Neuronal stem cell (in vitro differentiated cells): ENCODE data around the gene PATJ.
"Not testable (repeated sequence)": the region's sequence is repeated elsewhere in the genome, so short reads cannot be mapped to it uniquely, and the experiment has no call there.

Source experiments
- DNase-seq: peaks from one replicate; pipeline ENCODE4 v3.0.0-alpha.2; 2013; ENCODE audit warnings: low spot score
- H2AFZ ChIP-seq: one replicate; pipeline ENCODE4 v1.6.1; 2013; ENCODE audit warnings: mild to moderate bottlenecking, low read length, inconsistent platforms
- H2AK5ac ChIP-seq: 2 replicates; pipeline ENCODE4 v1.6.1; 2013; ENCODE audit warnings: low read depth, mild to moderate bottlenecking, inconsistent platforms, low read length, moderate library complexity, mixed read lengths
- H2BK120ac ChIP-seq: 2 replicates; pipeline ENCODE4 v1.6.1; 2013; ENCODE audit warnings: low read depth, mild to moderate bottlenecking, inconsistent platforms, low read length, moderate library complexity, mixed read lengths
- H2BK12ac ChIP-seq: one replicate; pipeline ENCODE4 v1.6.1; 2013; ENCODE audit warnings: low read length, inconsistent platforms
- H2BK15ac ChIP-seq: 2 replicates; pipeline ENCODE4 v1.6.1; 2013; ENCODE audit warnings: mild to moderate bottlenecking, low read length, inconsistent platforms, mixed read lengths
- H2BK5ac ChIP-seq: one replicate; pipeline ENCODE4 v1.6.1; 2013; ENCODE audit warnings: inconsistent platforms, mild to moderate bottlenecking, low read length, moderate library complexity
- H3K14ac ChIP-seq: one replicate; pipeline ENCODE4 v1.6.1; 2013; ENCODE audit warnings: low read length, inconsistent platforms
- H3K18ac ChIP-seq: 2 replicates; pipeline ENCODE4 v1.6.1; 2013; ENCODE audit warnings: low read length, inconsistent platforms
- H3K23ac ChIP-seq: 2 replicates; pipeline ENCODE4 v1.6.1; 2013; ENCODE audit warnings: low read depth, mild to moderate bottlenecking, mixed read lengths, low read length, inconsistent platforms; ENCODE audit not compliant: poor library complexity
- H3K27ac ChIP-seq: replicated peaks from 3 replicates; pipeline ENCODE4 v1.5.1; 2013; ENCODE audit warnings: low read length, inconsistent platforms
- H3K27me3 ChIP-seq, 3 experiments: 2 replicates each; pipeline ENCODE4 v1.6.1; 2013; ENCODE audit warnings: low read length in 3 of 3, mild to moderate bottlenecking in 2 of 3, inconsistent platforms in 1 of 3, low read depth in 1 of 3, mixed read lengths in 1 of 3, moderate library complexity in 1 of 3; ENCODE audit not compliant: control insufficient read depth in 3 of 3, insufficient read depth in 3 of 3
- H3K36me3 ChIP-seq, 2 donors: replicated peaks in 1 of 2; 2 replicates each; pipeline ENCODE4 v1.6.1; 2013; ENCODE audit warnings: low read length in 2 of 2; ENCODE audit not compliant: control insufficient read depth in 2 of 2, insufficient read depth in 2 of 2
- H3K4ac ChIP-seq: 2 replicates; pipeline ENCODE4 v1.6.1; 2013; ENCODE audit warnings: inconsistent platforms, mild to moderate bottlenecking, low read length, moderate library complexity
- H3K4me1 ChIP-seq, 2 donors: 1 replicate in 1 of 2; 2 replicates in 1 of 2; pipeline ENCODE4 v1.6.1; 2013; ENCODE audit warnings: low read length in 2 of 2, low read depth in 1 of 2; ENCODE audit not compliant: control insufficient read depth in 2 of 2, insufficient read depth in 1 of 2
- H3K4me2 ChIP-seq: one replicate; pipeline ENCODE4 v1.6.1; 2013; ENCODE audit warnings: mild to moderate bottlenecking, low read length, inconsistent platforms; ENCODE audit not compliant: insufficient read depth, poor library complexity, severe bottlenecking
- H3K4me3 ChIP-seq, 2 donors: 2 replicates each; pipeline ENCODE4 v1.5.1; 2013; ENCODE audit warnings: low read length in 2 of 2, mild to moderate bottlenecking in 2 of 2, inconsistent platforms in 1 of 2, moderate library complexity in 1 of 2
- H3K79me1 ChIP-seq: one replicate; pipeline ENCODE4 v1.6.1; 2013; ENCODE audit warnings: low read depth, mild to moderate bottlenecking, inconsistent platforms, low read length, moderate library complexity
- H3K9ac ChIP-seq: one replicate; pipeline ENCODE4 v1.6.1; 2013; ENCODE audit warnings: mild to moderate bottlenecking, low read depth, low read length, inconsistent platforms; ENCODE audit not compliant: poor library complexity
- H3K9me3 ChIP-seq, 2 donors: replicated peaks in 1 of 2; 2 replicates each; pipeline versions ENCODE3 to v1.6.1; 2013; ENCODE audit warnings: low read length in 2 of 2, mild to moderate bottlenecking in 2 of 2, inconsistent platforms in 1 of 2, low read depth in 1 of 2, mixed read lengths in 1 of 2, moderate library complexity in 1 of 2; ENCODE audit not compliant: control insufficient read depth in 2 of 2, insufficient read depth in 1 of 2
- H4K8ac ChIP-seq: one replicate; pipeline ENCODE4 v1.6.1; 2013; ENCODE audit warnings: low read depth, mild to moderate bottlenecking, inconsistent platforms, low read length, moderate library complexity
- H4K91ac ChIP-seq: one replicate; pipeline ENCODE4 v1.6.1; 2013; ENCODE audit warnings: low read length, low read depth, mild to moderate bottlenecking, inconsistent platforms; ENCODE audit not compliant: poor library complexity
- WGBS, 2 donors: extraction: QIAGEN DNeasy Blood & Tissue Kit; methylation state at CpG; one replicate each; pipeline ENCODE4 v1.1.7; 2013; ENCODE audit warnings: missing lambda C conversion rate in 2 of 2, mixed read lengths in 1 of 2; ENCODE audit not compliant: insufficient read length in 2 of 2, insufficient replicate concordance in 1 of 2; ENCODE audit errors: extremely low coverage in 2 of 2; 5-methylcytosine and 5-hydroxymethylcytosine counted together

Gene PATJ

GRCh38 chr1:61797045-61797755 lies 54.9 kb downstream of the PATJ start:
- WGBS, 2 donors, result no CpG with 5 or more reads among the region's 10 CpGs

DNA sequence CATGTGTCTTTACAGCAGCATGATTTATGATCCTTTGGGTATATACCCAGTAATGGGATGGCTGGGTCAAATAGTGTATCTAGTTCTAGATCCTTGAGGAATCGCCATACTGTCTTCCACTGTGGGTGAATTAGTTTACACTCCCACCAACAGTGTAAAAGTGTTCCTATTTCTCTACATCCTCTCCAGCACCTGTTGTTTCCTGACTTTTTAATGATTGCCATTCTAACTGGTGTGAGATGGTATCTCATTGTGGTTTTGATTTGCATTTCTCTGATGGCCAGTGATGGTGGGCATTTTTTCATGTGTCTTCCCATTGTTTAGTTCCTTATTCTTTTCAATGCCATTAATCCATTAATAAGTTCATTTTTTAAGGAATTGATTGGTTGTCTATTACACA lies 58.8 kb downstream of the PATJ start:
- not testable (repeated sequence) for H4K91ac ChIP-seq, H3K9ac ChIP-seq, H3K4me3 ChIP-seq, H3K4me1 ChIP-seq, H3K14ac ChIP-seq, H3K27me3 ChIP-seq, H3K27ac ChIP-seq, H3K18ac ChIP-seq, H3K79me1 ChIP-seq, H3K4me2 ChIP-seq, H2BK120ac ChIP-seq, H2BK12ac ChIP-seq, H2BK15ac ChIP-seq, H2AFZ ChIP-seq, H2BK5ac ChIP-seq, H3K9me3 ChIP-seq, H3K23ac ChIP-seq, DNase-seq, H3K36me3 ChIP-seq, H2AK5ac ChIP-seq, H3K4ac ChIP-seq, H4K8ac ChIP-seq
- no CpG with 5 or more reads among the region's 1 CpG for WGBS, 2 donors

More at GRCh38 chr1:61797045-61797755, 54.9 kb downstream of the PATJ start:
- no peak for DNase-seq
- H4K8ac ChIP-seq, result no peak overlapping the region
- H3K4ac ChIP-seq, result no peak overlapping the region
- H3K4me2 ChIP-seq, result no peak overlapping the region
- H2BK15ac ChIP-seq, result no peak overlapping the region
- H2BK12ac ChIP-seq, result no peak overlapping the region
- H2BK5ac ChIP-seq, result no peak overlapping the region
- no peak overlapping the region for H3K27ac ChIP-seq
- H3K4me1 ChIP-seq, result no peaks in the 10 kb centered on the region
- no peaks in the 10 kb centered on the region for H3K9me3 ChIP-seq
- no peak overlapping the region for H3K14ac ChIP-seq
- H3K27me3 ChIP-seq, result no peaks in the 10 kb centered on the region
- no peak overlapping the region for H3K9ac ChIP-seq
- no peaks in the 10 kb centered on the region for H3K79me1 ChIP-seq
- no peak overlapping the region for H3K18ac ChIP-seq
- no peak overlapping the region for H3K23ac ChIP-seq
- no peak overlapping the region for H2AFZ ChIP-seq
- H3K36me3 ChIP-seq, result peaks cover 0 to 2% of the 10 kb centered on the region in 2 donors
- H2BK120ac ChIP-seq, result no peak overlapping the region
- no peak overlapping the region for H4K91ac ChIP-seq
- no peak overlapping the region for H2AK5ac ChIP-seq
- no peak overlapping the region for H3K4me3 ChIP-seq

GRCh38 chr1:61807606-61808140 lies 65.4 kb downstream of the PATJ start:
- Histone ChIP-seq H3K4me3 (no peak overlapping the region), H2BK5ac (no peak overlapping the region), H2AFZ (no peak overlapping the region), H3K4ac (no peak overlapping the region), H3K79me1 (no peaks in the 10 kb centered on the region), H3K9ac (no peak overlapping the region), H3K23ac (no peak overlapping the region), H3K27me3 (no peaks in the 10 kb centered on the region), H3K9me3 (no peaks in the 10 kb centered on the region), H4K91ac (no peak overlapping the region), H3K4me1 (no peaks in the 10 kb centered on the region), H2BK120ac (no peak overlapping the region), H3K36me3 (no peaks in the 10 kb centered on the region), H2AK5ac (no peak overlapping the region), H3K14ac (no peak overlapping the region), H3K27ac (no peak overlapping the region), H3K18ac (no peak overlapping the region), H2BK15ac (no peak overlapping the region), H2BK12ac (no peak overlapping the region), H4K8ac (no peak overlapping the region), H3K4me2 (no peak overlapping the region)
- WGBS, 2 donors, result no CpG with 5 or more reads among the region's 4 CpGs
- no peak for DNase-seq

DNA sequence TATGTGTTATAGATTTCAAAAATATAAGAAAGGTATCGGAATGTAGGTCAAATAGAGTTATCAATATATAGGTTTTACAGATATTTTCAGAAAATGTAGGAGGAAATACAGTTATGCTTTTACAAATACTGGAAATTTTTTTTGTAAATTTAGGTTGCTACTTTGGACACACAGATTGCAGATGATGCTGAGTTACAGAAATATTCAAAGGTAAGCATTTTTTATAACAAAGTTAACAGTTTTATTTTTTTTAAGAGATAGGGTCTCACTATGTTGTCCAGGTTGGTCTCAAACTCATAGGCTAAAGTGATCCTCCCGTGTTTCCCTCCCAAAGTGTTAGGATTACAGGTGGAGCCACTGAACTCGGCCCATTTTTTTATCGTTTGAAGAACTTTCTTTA lies 66.0 kb downstream of the PATJ start:
- H3K9me3 ChIP-seq, result no peaks in the 10 kb centered on the region
- no peaks in the 10 kb centered on the region for H3K4me1 ChIP-seq
- H2BK120ac ChIP-seq, result no peak overlapping the region
- no peak overlapping the region for H3K4me3 ChIP-seq
- H3K36me3 ChIP-seq, result no peaks in the 10 kb centered on the region
- no peak overlapping the region for H2AFZ ChIP-seq
- no peak for DNase-seq
- no CpG with 5 or more reads among the region's 4 CpGs for WGBS, 2 donors
- H3K9ac ChIP-seq, result no peak overlapping the region
- H3K79me1 ChIP-seq, result no peaks in the 10 kb centered on the region
- H2BK5ac ChIP-seq, result no peak overlapping the region
- H3K4me2 ChIP-seq, result no peak overlapping the region
- no peak overlapping the region for H3K14ac ChIP-seq
- no peak overlapping the region for H3K18ac ChIP-seq
- H2AK5ac ChIP-seq, result no peak overlapping the region
- no peak overlapping the region for H4K91ac ChIP-seq
- H2BK15ac ChIP-seq, result no peak overlapping the region
- no peak overlapping the region for H2BK12ac ChIP-seq
- no peaks in the 10 kb centered on the region for H3K27me3 ChIP-seq
- no peak overlapping the region for H3K4ac ChIP-seq
- H4K8ac ChIP-seq, result no peak overlapping the region
- no peak overlapping the region for H3K23ac ChIP-seq
- no peak overlapping the region for H3K27ac ChIP-seq
